ENCODE results near the gene MS4A14.

The MS4A14 gene

DNA sequence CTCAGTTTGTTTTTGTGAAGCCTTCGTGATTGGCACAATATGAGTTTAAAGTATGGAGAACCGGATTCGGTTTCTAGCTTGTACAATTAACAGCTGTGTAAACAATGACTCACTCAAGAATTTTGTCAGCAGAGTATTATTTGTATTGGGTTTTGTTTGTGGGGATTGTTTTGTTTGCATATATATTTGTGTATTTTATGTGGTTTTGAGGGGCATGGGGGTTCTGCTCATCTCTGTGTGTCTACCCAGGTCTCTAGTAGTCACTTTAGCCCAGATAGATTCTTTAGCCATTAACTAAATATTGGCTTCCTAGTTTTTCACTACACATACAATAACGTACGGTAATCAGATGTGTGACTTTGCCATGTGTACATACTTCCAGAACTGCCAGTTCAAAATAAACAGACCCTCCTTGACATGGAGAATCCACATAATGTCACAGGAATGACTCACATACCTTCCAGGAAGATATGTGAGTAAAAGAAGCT lies 25.4 kb upstream of the MS4A14 start:
- TF ChIP-seq, protein P1, sequence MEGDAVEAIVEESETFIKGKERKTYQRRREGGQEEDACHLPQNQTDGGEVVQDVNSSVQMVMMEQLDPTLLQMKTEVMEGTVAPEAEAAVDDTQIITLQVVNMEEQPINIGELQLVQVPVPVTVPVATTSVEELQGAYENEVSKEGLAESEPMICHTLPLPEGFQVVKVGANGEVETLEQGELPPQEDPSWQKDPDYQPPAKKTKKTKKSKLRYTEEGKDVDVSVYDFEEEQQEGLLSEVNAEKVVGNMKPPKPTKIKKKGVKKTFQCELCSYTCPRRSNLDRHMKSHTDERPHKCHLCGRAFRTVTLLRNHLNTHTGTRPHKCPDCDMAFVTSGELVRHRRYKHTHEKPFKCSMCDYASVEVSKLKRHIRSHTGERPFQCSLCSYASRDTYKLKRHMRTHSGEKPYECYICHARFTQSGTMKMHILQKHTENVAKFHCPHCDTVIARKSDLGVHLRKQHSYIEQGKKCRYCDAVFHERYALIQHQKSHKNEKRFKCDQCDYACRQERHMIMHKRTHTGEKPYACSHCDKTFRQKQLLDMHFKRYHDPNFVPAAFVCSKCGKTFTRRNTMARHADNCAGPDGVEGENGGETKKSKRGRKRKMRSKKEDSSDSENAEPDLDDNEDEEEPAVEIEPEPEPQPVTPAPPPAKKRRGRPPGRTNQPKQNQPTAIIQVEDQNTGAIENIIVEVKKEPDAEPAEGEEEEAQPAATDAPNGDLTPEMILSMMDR (IDR thresholded peaks at IDR 0.05; ENCODE audit: control extremely low read depth, extremely low read depth, low read depth, missing control alignments) = no peak
- POLR2A ChIA-PET = no interaction called here
- CTCF ChIA-PET = interaction anchor here (1.0 to 2.9 kb wide), 7 partner anchors 9 to 116 kb away, joined by 3 to 12 read pairs (median 3); partner anchors contain the start of gene MS4A7
- no peak for DNase-seq (ENCODE audit: extremely low spot score)

DNA sequence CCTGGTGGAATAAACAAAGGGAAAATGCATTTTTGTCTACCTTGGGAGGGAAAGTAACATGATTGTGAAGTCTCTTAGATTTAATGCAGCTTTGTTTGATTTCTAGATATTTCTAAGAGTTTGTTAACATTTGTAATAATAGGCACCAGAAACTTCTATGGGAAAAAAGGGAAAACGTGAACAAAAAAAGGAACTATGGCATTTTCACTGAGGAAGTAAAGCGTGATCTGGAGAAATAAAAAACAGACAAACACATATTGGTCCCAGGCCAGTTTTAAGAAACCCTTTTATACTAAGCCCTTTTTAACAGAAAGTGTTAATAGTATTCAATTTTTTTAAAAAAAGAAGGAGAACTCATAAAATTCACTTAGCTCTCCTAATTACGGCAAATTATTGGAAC lies 24.9 kb upstream of the MS4A14 start:
- ChIA-PET POLR2A (no interaction called here), CTCF (interaction anchor here (1.0 to 2.9 kb wide), 7 partner anchors 8 to 116 kb away, joined by 3 to 9 read pairs (median 3); no protein-coding TSS in a partner anchor)
- DNase-seq (ENCODE audit: extremely low spot score) = no peak
- TF ChIP-seq, protein P1 (IDR thresholded peaks at IDR 0.05; ENCODE audit: control extremely low read depth, extremely low read depth, low read depth, missing control alignments) = no peak

DNA sequence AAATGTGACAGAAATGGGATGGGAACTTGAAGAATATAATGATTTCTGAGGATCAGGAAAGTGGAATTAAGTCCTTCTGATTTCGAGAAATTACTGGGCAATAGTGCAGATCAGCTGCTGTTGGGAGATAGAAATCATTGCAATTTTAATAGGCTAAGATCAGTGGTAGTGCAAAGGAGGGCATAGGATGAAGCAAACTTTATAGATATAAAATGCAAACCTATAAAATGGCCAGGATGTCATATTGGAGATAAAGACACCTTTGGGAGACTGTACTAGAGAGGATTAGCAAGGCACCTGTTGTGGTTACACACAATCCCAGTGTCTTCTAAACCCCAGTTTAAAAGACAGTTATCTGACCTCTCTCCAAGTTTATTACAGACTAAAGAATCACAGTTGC lies 24.4 kb upstream of the MS4A14 start:
- ChIA-PET CTCF (interaction anchor here (1.5 to 2.9 kb wide), 4 partner anchors 9 to 115 kb away, joined by 3 to 9 read pairs (median 8); no protein-coding TSS in a partner anchor), POLR2A (no interaction called here)
- DNase-seq (ENCODE audit: extremely low spot score) = no peak
- TF ChIP-seq, protein P1 (IDR thresholded peaks at IDR 0.05; ENCODE audit: control extremely low read depth, extremely low read depth, low read depth, missing control alignments) = no peak

DNA sequence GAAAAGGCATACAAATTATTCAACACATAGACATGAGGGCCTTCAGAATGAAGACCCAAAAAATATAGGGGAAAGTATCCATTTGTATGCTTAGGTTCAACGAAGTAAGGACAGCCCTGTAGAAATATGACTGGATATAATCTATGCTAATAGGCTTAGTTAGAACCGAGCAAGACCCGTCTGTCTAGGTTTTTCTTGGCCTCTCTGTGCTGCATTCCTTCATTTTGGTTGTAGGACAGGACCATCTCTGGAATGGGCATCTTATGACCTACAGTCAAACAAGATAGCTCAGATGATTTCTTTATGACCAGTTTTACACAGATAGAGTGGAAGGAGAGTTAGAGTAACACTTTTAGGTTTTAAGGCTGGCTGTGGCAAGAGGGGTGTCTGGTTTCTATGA lies 23.5 kb upstream of the MS4A14 start:
- ChIA-PET CTCF (interaction anchor here (1.4 to 2.9 kb wide), 5 partner anchors 8 to 114 kb away, joined by 3 to 9 read pairs (median 7); no protein-coding TSS in a partner anchor), POLR2A (no interaction called here)
- TF ChIP-seq, protein P1 (IDR thresholded peaks at IDR 0.05; ENCODE audit: control extremely low read depth, extremely low read depth, low read depth, missing control alignments) = no peak
- DNase-seq (ENCODE audit: extremely low spot score) = no peak

DNA sequence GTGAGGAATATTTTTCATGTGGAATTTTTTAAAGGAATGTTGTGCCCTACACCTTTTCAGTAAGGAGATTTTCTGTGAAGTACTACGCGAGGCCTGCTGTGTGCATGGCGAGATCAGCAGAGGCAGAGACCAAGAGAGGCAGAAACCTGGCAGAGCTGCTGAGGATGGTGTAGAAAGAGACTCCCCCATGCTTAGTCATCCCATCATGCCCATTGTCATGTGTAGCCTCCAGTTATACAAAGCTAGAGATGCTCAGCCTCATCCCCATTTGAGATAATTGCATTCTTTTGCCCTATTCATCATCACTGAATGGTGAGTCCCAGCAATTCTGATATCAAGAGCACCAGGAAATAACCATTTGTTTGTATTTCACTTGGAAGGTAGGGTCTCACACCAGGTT lies 20.9 kb upstream of the MS4A14 start:
- ChIA-PET POLR2A (no interaction called here), CTCF (no interaction called here)
- no peak for DNase-seq (ENCODE audit: extremely low spot score)
- TF ChIP-seq, protein P1 (IDR thresholded peaks at IDR 0.05; ENCODE audit: control extremely low read depth, extremely low read depth, low read depth, missing control alignments) = no peak

DNA sequence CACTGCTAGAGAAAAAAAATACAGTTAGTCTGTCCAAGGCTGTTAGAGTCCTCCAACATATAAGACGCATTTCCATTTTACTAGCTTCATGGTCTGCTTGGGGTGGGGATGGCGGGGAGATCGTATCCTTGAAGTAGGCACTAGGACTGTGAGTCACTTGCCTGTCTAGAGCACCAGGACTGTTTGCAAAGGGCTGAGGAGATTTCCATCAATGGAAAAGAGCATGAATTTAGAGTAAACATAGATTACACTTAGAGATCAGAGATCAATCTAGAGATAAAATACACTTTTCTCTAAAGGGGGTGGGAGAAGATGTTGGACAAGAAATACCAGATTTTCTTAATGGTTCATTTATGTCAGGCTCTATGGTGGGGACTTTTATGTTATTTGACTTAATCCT lies 19.7 kb upstream of the MS4A14 start:
- ChIA-PET CTCF (interaction anchor here (3.0 kb wide), 1 partner anchor 13 kb away, joined by 16 read pairs; no protein-coding TSS in a partner anchor), POLR2A (no interaction called here)
- TF ChIP-seq, protein P1 (IDR thresholded peaks at IDR 0.05; ENCODE audit: control extremely low read depth, extremely low read depth, low read depth, missing control alignments) = no peak
- no peak for DNase-seq (ENCODE audit: extremely low spot score)
